Stimulated activated naive CD4-positive, alpha-beta T cell treated with Interleukin-2 at 50 U/mL for 16 hours (primary cell): ENCODE measurements around the gene PRIM2.
A peak's percentile ranks its signal among the peaks of the same experiment; 100 is the strongest.
"Not testable (repeated sequence)": the region's sequence is repeated elsewhere in the genome, so short reads cannot be mapped to it uniquely, and the experiment has no call there.

Experiments used
- DNase-seq: peaks from one replicate; lab custom pipeline; 2025; lab: John Stamatoyannopoulos, UW

PRIM2 gene

GRCh38 chr6:57308755-57309154, 8.7 kb upstream of the PRIM2 start:
- not testable (repeated sequence) for DNase-seq

- not testable (repeated sequence) for DNase-seq
Measured at GRCh38 chr6:57310095-57310816, 7.2 kb upstream of the PRIM2 start.

GRCh38 chr6:57310817-57311157, 6.6 kb upstream of the PRIM2 start:
- no peak for DNase-seq

GRCh38 chr6:57311300-57312003, 6.0 kb upstream of the PRIM2 start:
- not testable (repeated sequence) for DNase-seq

- no peak for DNase-seq
Measured at GRCh38 chr6:57312004-57312345, 5.5 kb upstream of the PRIM2 start.

- no peak for DNase-seq
Measured at GRCh38 chr6:57313009-57313408, 4.4 kb upstream of the PRIM2 start.

GRCh38 chr6:57313711-57314471, 3.5 kb upstream of the PRIM2 start:
- no peak for DNase-seq

- no peak for DNase-seq
Measured at GRCh38 chr6:57315111-57315510, 2.3 kb upstream of the PRIM2 start.

GRCh38 chr6:57315851-57316250, 1.6 kb upstream of the PRIM2 start:
- no peak for DNase-seq

- peak; percentile 75 for DNase-seq
Measured at GRCh38 chr6:57316581-57317059, 810 bp upstream of the PRIM2 start.

- no peak for DNase-seq
Measured at GRCh38 chr6:57324538-57324937, 7.1 kb downstream of the PRIM2 start.

GRCh38 chr6:57327311-57327710, 9.9 kb downstream of the PRIM2 start:
- DNase-seq = no peak

- DNase-seq = no peak
Measured at GRCh38 chr6:57328074-57328473, 10.6 kb downstream of the PRIM2 start.

GRCh38 chr6:57329933-57330332, 12.5 kb downstream of the PRIM2 start:
- DNase-seq = no peak

- no peak for DNase-seq
Measured at GRCh38 chr6:57342148-57342669, 24.8 kb downstream of the PRIM2 start.

- DNase-seq = not testable (repeated sequence)
Measured at GRCh38 chr6:57343342-57343741, 25.9 kb downstream of the PRIM2 start.

GRCh38 chr6:57346715-57347114, 29.3 kb downstream of the PRIM2 start:
- DNase-seq = not testable (repeated sequence)

GRCh38 chr6:57347597-57347996, 30.2 kb downstream of the PRIM2 start:
- DNase-seq = not testable (repeated sequence)

- DNase-seq = not testable (repeated sequence)
Measured at GRCh38 chr6:57350443-57350842, 33.0 kb downstream of the PRIM2 start.

GRCh38 chr6:57352596-57352995, 35.2 kb downstream of the PRIM2 start:
- DNase-seq = not testable (repeated sequence)

- not testable (repeated sequence) for DNase-seq
Measured at GRCh38 chr6:57358319-57358718, 40.9 kb downstream of the PRIM2 start.

GRCh38 chr6:57359766-57360165, 42.3 kb downstream of the PRIM2 start:
- DNase-seq = not testable (repeated sequence)

GRCh38 chr6:57362340-57362739, 44.9 kb downstream of the PRIM2 start:
- DNase-seq = not testable (repeated sequence)
